ENCODE data around the gene TUBA3E.

Gene TUBA3E

DNA sequence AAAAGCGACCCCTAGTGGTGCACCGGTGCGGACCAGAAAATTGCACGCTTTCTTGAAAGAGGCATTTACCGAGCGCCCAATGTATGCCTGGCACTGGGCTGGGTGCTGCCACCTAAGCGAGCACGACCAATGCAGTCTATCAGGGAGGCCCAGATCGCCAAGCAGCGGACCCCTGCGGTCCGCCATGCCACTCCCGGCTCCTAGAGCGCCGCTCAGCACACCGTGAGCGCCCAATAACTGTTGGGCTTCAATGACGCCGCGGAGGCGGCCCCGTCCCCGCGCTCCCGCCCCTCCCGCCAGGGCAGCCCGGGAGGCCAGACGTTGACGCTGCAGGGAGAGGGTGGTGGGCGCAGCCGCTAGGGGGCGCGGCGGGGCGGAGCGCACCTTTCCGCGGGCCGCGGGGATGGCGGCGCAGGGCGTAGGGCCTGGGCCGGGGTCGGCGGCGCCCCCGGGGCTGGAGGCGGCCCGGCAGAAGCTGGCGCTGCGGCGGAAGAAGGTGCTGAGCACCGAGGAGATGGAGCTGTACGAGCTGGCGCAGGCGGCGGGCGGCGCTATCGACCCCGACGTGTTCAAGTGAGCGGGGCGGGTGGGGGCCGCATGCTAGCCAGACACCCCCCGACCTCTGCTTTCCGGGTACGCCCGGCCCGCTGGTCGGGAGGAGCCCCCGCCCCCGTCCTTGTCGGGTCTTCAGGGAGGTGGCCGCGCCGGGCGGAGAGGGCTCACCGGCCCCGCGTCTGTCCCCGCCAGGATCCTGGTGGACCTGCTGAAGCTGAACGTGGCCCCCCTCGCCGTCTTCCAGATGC, 16.2 kb downstream of the TUBA3E start, which contains the start of gene MZT2B (continued):
- TF ChIP-seq, protein P1, sequence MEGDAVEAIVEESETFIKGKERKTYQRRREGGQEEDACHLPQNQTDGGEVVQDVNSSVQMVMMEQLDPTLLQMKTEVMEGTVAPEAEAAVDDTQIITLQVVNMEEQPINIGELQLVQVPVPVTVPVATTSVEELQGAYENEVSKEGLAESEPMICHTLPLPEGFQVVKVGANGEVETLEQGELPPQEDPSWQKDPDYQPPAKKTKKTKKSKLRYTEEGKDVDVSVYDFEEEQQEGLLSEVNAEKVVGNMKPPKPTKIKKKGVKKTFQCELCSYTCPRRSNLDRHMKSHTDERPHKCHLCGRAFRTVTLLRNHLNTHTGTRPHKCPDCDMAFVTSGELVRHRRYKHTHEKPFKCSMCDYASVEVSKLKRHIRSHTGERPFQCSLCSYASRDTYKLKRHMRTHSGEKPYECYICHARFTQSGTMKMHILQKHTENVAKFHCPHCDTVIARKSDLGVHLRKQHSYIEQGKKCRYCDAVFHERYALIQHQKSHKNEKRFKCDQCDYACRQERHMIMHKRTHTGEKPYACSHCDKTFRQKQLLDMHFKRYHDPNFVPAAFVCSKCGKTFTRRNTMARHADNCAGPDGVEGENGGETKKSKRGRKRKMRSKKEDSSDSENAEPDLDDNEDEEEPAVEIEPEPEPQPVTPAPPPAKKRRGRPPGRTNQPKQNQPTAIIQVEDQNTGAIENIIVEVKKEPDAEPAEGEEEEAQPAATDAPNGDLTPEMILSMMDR (tag by site-specific recombination; IDR thresholded peaks at IDR 0.05), result peak; percentile 40; the same call in 1 of the 2 replicates
- peak; percentile 78; the same call in 1 of the 2 replicates for TF ChIP-seq ZBTB8A (tag by site-specific recombination; IDR thresholded peaks at IDR 0.05)

DNA sequence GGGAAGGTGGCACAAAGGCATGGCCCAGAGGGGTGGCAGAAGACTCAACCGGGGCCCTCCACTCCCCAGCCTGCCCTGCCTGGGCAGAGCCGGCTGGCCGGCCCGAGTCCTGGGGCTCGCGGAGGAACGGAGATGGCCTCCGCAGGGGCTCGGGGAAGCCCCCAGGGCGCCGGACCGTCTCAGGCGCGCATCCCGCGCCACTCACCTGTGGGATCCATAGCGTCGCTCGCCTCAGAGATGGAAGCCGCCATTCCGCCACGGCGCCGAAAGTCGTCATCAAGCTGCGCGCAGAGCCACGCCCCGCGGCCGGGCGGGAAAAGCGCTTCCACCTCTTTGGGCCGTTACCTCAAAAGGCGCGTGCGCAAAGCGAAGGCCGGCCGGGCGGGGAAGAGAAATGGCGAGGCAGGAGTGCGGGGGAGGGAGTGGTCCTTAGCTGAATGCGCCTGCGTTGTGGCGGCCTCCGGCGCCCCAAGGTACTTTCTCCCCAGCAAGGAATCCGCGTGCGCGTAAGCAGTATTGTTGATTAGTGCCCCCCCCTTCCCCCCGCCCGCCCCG, 16.8 kb downstream of the TUBA3E start, which contains the start of gene SMPD4:
Gene SMPD4, minus strand, starts transcription at position 278 of the 555 bp plus-strand sequence. CDS start 5,010 bp downstream, outside the sequence.
- Histone ChIP-seq H3K4me3 (ENCODE audit: low read depth, low read length) (peak within 1 kb of the TSS; percentile 93), H3K27ac (ENCODE audit: extremely low read depth, low read depth, low read length) (peak within 1 kb of the TSS; percentile 79), H3K36me3 (ENCODE audit: control insufficient read depth in 2 of 2, insufficient read depth in 1 of 2, low read length in 2 of 2) (peaks cover 6 to 46% of the 10 kb centered on the region in 2 experiments; a peak in 2 of 3 replicates), H3K4me1 (ENCODE audit: control insufficient read depth, insufficient read depth, low read length) (0 out of 2 replicates have a peak, but pooled peaks cover 5% of the 10 kb centered on the region), H3K9me3 (ENCODE audit: control insufficient read depth, insufficient read depth, low read depth, low read length) (no peaks in the 10 kb centered on the region)
- POLR2A ChIA-PET, result interaction anchor here (0.7 to 1.4 kb wide), 4 partner anchors 75 to 161 kb away, joined by 3 to 9 read pairs (median 8); partner anchors contain the start of gene IMP4
- CTCF ChIA-PET, result interaction anchor here (0.6 to 5.4 kb wide), 5 partner anchors 10 to 191 kb away, joined by 4 to 41 read pairs (median 5); partner anchors contain the start of gene IMP4
- TF ChIP-seq ZNF184 (tag by site-specific recombination; IDR thresholded peaks at IDR 0.05) (no peak), ZNF140 (tag by site-specific recombination; IDR thresholded peaks at IDR 0.05) (no peak), YY2 (tag by site-specific recombination; IDR thresholded peaks at IDR 0.05) (peak; percentile 88), ZNF394 (tag by site-specific recombination; IDR thresholded peaks at IDR 0.05; ENCODE audit: borderline replicate concordance) (peak; percentile 28; the same call in 1 of the 2 replicates), ZNF404 (tag by site-specific recombination; IDR thresholded peaks at IDR 0.05) (no peak), ZNF830 (tag by site-specific recombination; IDR thresholded peaks at IDR 0.05; ENCODE audit: low read depth) (no peak), GLI2 (tag by site-specific recombination; IDR thresholded peaks at IDR 0.05; ENCODE audit: borderline replicate concordance, low read depth) (no peak), KLF7 (tag by site-specific recombination; IDR thresholded peaks at IDR 0.05; ENCODE audit: borderline replicate concordance) (peak; percentile 95)
- TF ChIP-seq, protein P2, sequence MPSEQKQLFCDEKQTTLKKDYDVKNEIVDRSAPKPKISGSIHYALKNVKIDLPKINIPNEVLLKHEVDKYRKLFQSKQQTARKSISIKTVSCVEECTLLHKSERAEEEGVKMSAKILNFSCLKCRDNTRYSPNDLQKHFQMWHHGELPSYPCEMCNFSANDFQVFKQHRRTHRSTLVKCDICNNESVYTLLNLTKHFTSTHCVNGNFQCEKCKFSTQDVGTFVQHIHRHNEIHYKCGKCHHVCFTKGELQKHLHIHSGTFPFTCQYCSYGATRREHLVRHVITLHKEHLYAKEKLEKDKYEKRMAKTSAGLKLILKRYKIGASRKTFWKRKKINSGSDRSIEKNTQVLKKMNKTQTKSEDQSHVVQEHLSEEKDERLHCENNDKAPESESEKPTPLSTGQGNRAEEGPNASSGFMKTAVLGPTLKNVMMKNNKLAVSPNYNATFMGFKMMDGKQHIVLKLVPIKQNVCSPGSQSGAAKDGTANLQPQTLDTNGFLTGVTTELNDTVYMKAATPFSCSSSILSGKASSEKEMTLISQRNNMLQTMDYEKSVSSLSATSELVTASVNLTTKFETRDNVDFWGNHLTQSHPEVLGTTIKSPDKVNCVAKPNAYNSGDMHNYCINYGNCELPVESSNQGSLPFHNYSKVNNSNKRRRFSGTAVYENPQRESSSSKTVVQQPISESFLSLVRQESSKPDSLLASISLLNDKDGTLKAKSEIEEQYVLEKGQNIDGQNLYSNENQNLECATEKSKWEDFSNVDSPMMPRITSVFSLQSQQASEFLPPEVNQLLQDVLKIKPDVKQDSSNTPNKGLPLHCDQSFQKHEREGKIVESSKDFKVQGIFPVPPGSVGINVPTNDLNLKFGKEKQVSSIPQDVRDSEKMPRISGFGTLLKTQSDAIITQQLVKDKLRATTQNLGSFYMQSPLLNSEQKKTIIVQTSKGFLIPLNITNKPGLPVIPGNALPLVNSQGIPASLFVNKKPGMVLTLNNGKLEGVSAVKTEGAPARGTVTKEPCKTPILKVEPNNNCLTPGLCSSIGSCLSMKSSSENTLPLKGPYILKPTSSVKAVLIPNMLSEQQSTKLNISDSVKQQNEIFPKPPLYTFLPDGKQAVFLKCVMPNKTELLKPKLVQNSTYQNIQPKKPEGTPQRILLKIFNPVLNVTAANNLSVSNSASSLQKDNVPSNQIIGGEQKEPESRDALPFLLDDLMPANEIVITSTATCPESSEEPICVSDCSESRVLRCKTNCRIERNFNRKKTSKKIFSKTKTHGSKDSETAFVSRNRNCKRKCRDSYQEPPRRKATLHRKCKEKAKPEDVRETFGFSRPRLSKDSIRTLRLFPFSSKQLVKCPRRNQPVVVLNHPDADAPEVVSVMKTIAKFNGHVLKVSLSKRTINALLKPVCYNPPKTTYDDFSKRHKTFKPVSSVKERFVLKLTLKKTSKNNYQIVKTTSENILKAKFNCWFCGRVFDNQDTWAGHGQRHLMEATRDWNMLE (tag by site-specific recombination; conservative IDR thresholded peaks at IDR 0.05; ENCODE audit: low read depth), result no peak
- TF ChIP-seq, protein P3, sequence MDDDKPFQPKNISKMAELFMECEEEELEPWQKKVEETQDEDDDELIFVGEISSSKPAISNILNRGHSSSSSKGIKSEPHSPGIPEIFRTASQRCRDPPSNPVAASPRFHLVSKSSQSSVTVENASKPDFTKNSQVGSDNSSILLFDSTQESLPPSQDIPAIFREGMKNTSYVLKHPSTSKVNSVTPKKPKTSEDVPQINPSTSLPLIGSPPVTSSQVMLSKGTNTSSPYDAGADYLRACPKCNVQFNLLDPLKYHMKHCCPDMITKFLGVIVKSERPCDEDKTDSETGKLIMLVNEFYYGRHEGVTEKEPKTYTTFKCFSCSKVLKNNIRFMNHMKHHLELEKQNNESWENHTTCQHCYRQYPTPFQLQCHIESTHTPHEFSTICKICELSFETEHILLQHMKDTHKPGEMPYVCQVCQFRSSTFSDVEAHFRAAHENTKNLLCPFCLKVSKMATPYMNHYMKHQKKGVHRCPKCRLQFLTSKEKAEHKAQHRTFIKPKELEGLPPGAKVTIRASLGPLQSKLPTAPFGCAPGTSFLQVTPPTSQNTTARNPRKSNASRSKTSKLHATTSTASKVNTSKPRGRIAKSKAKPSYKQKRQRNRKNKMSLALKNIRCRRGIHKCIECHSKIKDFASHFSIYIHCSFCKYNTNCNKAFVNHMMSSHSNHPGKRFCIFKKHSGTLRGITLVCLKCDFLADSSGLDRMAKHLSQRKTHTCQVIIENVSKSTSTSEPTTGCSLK (tag by site-specific recombination; IDR thresholded peaks at IDR 0.05), result no peak
- TF ChIP-seq, protein P4, sequence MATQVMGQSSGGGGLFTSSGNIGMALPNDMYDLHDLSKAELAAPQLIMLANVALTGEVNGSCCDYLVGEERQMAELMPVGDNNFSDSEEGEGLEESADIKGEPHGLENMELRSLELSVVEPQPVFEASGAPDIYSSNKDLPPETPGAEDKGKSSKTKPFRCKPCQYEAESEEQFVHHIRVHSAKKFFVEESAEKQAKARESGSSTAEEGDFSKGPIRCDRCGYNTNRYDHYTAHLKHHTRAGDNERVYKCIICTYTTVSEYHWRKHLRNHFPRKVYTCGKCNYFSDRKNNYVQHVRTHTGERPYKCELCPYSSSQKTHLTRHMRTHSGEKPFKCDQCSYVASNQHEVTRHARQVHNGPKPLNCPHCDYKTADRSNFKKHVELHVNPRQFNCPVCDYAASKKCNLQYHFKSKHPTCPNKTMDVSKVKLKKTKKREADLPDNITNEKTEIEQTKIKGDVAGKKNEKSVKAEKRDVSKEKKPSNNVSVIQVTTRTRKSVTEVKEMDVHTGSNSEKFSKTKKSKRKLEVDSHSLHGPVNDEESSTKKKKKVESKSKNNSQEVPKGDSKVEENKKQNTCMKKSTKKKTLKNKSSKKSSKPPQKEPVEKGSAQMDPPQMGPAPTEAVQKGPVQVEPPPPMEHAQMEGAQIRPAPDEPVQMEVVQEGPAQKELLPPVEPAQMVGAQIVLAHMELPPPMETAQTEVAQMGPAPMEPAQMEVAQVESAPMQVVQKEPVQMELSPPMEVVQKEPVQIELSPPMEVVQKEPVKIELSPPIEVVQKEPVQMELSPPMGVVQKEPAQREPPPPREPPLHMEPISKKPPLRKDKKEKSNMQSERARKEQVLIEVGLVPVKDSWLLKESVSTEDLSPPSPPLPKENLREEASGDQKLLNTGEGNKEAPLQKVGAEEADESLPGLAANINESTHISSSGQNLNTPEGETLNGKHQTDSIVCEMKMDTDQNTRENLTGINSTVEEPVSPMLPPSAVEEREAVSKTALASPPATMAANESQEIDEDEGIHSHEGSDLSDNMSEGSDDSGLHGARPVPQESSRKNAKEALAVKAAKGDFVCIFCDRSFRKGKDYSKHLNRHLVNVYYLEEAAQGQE (tag by site-specific recombination; IDR thresholded peaks at IDR 0.05), result no peak
- TF ChIP-seq, protein P5, sequence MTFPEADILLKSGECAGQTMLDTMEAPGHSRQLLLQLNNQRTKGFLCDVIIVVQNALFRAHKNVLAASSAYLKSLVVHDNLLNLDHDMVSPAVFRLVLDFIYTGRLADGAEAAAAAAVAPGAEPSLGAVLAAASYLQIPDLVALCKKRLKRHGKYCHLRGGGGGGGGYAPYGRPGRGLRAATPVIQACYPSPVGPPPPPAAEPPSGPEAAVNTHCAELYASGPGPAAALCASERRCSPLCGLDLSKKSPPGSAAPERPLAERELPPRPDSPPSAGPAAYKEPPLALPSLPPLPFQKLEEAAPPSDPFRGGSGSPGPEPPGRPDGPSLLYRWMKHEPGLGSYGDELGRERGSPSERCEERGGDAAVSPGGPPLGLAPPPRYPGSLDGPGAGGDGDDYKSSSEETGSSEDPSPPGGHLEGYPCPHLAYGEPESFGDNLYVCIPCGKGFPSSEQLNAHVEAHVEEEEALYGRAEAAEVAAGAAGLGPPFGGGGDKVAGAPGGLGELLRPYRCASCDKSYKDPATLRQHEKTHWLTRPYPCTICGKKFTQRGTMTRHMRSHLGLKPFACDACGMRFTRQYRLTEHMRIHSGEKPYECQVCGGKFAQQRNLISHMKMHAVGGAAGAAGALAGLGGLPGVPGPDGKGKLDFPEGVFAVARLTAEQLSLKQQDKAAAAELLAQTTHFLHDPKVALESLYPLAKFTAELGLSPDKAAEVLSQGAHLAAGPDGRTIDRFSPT (tag by site-specific recombination; IDR thresholded peaks at IDR 0.05), result no peak
- TF ChIP-seq, protein P6, sequence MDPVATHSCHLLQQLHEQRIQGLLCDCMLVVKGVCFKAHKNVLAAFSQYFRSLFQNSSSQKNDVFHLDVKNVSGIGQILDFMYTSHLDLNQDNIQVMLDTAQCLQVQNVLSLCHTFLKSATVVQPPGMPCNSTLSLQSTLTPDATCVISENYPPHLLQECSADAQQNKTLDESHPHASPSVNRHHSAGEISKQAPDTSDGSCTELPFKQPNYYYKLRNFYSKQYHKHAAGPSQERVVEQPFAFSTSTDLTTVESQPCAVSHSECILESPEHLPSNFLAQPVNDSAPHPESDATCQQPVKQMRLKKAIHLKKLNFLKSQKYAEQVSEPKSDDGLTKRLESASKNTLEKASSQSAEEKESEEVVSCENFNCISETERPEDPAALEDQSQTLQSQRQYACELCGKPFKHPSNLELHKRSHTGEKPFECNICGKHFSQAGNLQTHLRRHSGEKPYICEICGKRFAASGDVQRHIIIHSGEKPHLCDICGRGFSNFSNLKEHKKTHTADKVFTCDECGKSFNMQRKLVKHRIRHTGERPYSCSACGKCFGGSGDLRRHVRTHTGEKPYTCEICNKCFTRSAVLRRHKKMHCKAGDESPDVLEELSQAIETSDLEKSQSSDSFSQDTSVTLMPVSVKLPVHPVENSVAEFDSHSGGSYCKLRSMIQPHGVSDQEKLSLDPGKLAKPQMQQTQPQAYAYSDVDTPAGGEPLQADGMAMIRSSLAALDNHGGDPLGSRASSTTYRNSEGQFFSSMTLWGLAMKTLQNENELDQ (tag by site-specific recombination; IDR thresholded peaks at IDR 0.05; ENCODE audit: low read depth), result no peak
